NCI-H128 (cell line): ENCODE data around the gene BMP8A.
"Not testable (repeated sequence)": the region's sequence is repeated elsewhere in the genome, so short reads cannot be mapped to it uniquely, and the experiment has no call there.

ENCODE experiments used
- DNase-seq: peaks from one replicate; lab custom pipeline; 2025; ENCODE audit not compliant: unreplicated experiment; lab: John Stamatoyannopoulos, UW

The BMP8A gene, protein sequence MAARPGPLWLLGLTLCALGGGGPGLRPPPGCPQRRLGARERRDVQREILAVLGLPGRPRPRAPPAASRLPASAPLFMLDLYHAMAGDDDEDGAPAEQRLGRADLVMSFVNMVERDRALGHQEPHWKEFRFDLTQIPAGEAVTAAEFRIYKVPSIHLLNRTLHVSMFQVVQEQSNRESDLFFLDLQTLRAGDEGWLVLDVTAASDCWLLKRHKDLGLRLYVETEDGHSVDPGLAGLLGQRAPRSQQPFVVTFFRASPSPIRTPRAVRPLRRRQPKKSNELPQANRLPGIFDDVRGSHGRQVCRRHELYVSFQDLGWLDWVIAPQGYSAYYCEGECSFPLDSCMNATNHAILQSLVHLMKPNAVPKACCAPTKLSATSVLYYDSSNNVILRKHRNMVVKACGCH

DNA sequence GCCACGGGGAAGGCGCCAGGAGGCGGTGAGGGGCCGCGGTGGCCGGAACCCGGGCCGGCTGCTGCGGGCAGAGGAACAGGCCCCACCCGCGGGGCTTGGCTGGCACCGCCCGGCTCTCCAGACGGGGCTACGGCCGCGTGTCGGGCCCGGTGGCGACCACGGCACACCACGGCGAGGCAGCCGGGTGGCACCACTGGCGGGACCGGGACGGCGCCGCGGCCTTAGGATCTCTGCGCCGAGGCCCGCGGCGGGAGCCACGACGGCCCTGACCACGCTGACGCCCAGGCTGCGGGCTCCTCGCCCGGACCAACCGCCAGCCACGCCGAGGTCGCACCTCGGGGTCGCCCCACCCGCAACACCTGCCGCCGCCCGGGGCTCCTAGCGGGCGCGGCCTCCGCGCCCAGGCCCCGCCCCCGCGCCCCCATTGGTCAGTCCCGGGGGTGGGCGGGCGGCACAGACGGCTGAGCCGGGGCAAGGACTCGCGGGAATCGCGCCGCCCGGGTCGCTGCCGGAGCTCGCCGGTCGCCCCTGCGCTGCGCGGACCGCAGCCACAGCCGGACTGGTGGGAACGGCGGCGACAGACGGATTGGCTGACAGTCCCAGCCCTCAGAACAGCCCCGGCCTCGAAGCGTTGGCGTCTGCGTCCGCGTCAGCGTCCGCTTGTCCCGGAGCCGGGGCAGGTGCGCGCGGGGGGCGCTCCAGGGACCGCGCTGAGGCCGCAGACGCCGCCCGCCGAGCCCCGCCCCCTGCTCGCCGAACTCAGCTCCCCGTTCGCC lies at the start of gene BMP8A:
TSS of gene BMP8A (plus strand) at position 491 of the 776 bp plus-strand sequence. CDS start 356 bp downstream, outside the sequence.
- peak; percentile 61 for DNase-seq

- DNase-seq: no peak
Observed at GRCh38 chr1:39441797-39442196, 49.6 kb upstream of the BMP8A start.

DNA sequence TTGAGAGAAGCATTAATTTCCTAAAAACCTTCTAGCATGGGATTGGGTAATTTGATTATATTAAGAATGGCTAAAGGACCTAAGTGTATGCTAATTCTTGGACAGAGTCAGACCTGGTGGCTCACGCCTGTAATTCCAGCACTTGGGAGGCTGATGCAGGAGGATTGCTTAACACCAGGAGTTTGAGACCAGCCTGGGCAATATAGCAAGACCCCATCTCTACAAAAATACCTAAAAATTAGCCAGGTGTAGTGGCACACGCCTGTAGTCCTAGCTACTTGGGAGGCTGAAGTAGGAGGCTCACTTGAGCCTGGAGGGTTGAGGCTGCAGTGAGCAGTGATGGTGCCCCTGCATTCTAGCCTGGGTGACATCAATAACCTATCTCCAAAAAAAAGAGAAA lies 45.9 kb upstream of the BMP8A start:
- DNase-seq: no peak

DNA sequence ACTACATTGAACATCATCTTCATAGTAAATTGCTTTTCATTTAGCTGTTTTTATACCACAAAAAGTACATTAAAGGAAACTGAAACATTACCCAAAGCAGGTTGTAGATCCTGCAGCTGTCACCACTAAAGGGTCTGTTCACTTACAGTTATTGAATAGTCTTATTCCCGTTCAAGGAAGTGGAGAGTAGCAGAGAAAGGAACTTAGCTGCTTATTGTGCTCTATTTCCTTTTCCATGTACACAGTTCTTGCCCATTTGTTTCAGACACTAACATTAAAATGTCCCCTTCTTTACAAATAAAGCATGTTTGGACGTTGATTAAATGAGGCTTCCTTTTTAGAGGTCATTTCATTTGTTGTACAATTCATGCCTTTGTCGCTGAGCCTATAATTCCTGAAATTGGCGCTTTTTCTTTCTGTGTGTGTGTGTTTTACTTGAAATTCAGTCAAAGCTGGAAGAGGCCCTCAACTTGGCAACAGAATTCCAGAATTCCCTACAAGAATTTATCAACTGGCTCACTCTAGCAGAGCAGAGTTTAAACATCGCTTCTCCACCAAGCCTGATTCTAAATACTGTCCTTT lies 44.4 kb upstream of the BMP8A start:
- no peak for DNase-seq

- not testable (repeated sequence) for DNase-seq
Observed at GRCh38 chr1:39450041-39450440, 41.4 kb upstream of the BMP8A start.

DNA sequence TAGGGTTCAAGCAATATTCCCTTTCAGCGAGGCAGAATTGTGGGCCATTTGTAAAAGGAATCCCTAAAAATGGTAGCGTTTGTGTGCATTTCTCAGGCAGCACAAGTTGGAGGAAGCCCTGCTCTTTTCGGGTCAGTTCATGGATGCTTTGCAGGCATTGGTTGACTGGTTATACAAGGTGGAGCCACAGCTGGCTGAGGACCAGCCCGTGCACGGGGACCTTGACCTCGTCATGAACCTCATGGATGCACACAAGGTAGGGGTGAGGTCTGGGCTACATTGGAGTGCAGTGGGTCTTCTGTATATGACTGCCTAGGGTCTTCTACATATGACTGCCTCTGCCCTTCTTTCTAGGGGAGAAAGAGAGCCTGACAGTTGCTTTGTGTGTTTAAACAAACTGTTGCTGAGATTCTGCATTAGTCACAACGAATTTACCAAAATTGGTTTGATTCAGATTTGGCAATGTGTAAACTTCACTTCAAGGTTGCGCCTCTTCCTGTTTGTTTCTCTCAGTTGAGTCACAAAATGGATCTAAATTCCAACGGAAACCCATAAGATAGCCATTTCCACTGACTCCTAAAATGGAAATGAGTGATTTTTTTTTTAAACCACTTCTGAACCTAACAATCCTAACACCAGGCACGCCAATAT lies 40.4 kb upstream of the BMP8A start:
- no peak for DNase-seq

DNA sequence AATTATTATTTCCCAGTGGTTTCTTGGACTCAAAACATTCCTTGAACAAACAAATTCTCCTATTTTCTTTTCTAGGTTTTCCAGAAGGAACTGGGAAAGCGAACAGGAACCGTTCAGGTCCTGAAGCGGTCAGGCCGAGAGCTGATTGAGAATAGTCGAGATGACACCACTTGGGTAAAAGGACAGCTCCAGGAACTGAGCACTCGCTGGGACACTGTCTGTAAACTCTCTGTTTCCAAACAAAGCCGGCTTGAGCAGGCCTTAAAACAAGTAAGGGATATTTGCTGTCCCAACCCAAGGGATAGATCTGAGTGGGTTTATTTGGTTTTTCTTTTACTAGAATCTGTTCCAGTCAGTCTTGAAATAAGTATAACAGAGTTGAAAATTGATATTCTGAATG lies 39.4 kb upstream of the BMP8A start:
- DNase-seq: no peak

GRCh38 chr1:39452540-39452939 lies 38.9 kb upstream of the BMP8A start:
- DNase-seq: no peak

- no peak for DNase-seq
Observed at GRCh38 chr1:39453603-39454002, 37.8 kb upstream of the BMP8A start.

- no peak for DNase-seq
Observed at GRCh38 chr1:39458991-39459390, 32.4 kb upstream of the BMP8A start.

GRCh38 chr1:39462074-39462473 lies 29.4 kb upstream of the BMP8A start:
- no peak for DNase-seq

DNA sequence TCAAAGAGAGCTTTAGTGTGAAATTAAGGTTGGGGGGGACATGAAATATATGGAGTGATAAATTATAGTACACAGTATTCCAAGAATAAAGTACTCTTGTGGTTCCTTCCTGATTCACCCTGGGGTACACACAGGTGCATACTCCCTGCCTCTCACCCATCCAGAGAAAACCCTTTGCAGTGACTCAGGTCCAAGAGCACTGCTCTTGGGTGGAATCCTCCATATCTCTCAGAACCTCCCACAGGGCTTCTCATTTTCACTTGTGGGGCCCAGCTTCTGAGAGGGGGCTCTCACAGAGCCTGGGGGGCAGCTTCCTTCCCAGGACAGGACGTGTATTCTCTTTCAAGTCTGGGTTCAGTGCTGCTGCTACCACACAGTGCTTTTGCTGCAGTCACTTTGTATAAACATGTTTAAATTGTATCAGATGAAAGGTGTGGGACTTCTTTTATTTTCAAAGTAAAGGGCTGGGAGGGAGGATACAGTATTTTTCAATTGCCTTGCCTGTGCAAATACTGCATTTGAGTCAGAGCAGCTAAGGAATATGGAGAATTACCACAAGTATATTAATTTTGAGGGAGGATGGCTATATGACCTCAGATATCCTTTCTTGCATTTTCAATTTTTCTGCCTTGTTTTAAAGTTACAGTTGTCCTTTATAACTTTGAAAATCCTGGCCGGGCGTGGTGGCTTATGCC lies 24.9 kb upstream of the BMP8A start:
- no peak for DNase-seq

DNA sequence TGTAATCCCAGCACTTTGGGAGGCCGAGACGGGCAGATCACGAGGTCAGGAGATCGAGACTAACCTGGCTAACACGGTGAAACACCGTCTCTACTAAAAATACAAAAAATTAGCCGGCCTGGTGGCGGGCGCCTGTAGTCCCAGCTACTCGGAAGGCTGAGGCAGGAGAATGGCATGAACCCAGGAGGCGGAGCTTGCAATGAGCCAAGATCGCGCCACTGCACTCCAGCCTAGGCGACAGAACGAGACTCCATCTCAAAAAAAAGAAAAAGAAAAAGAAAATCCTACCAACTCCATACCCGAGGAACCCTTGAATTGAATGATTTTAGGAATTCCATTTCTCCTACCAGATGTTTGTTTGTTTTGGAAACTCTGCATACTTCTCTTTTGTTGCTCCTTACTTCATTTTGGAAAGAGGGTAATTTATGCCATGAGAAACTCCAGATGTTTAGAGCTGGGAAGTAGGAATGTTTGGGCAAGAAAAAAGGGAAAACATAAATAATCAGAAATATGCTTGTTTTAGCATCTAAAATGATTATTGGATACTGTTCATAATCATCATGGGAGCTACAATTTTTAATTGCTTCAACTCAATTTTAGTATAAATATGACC lies 24.2 kb upstream of the BMP8A start:
- not testable (repeated sequence) for DNase-seq

- no peak for DNase-seq
Observed at GRCh38 chr1:39469150-39469549, 22.3 kb upstream of the BMP8A start.

DNA sequence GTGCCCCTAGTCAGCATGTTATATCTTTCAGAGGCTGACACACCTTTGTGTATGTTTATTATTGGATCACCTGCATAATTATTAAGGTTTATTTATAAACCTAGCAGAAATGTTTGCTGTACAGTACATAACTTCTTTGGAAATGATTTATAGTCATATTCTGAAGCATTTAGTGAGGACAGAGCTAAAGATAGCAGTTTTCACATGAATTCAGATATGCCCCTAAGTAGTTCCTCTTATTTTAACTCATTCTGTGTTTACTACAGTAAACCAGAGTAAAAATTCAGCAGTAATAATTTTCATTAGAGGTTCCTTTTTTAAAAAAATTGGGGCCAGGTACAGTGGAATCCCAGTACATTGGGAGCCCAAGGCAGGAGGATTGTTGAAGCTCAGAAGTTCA lies 21.4 kb upstream of the BMP8A start:
- no peak for DNase-seq

DNA sequence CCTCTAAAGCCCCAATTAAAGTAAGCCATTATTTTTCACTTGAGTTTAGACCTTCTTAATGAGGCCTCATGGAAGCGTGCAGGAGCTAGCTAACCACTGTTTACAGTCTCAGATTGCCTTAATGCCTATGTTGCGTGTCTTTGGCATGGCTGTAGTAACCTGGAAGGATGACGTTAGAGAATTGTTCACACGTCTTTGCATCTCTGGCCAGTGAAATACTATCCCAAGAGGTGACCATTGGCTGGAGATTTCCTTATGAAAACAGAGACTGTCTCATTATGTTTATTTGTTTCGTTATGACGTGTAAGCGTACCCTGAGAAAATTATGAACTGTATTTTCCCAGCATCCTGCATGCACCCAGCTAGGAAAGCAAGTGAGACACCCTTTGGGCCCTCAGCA lies 18.6 kb upstream of the BMP8A start:
- DNase-seq: no peak

DNA sequence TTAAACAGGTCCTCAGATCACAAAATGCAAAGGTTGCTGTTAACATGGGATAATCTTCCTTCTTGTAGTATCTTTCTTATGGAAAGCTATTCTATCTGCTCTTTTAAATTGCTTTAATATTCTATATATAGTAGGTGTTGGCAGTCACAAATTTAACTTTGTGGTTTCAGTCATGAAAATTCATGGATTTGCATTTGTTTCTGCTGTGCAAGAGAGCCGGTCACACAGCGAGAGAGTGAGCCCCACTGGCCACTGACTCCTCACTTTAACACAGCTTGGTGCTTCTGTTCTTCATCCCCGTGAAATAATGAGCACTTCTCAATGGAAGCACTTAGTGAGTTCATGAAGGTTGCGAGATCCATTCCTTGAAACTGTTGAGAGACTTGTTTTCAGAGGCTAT lies 18.1 kb upstream of the BMP8A start:
- no peak for DNase-seq

DNA sequence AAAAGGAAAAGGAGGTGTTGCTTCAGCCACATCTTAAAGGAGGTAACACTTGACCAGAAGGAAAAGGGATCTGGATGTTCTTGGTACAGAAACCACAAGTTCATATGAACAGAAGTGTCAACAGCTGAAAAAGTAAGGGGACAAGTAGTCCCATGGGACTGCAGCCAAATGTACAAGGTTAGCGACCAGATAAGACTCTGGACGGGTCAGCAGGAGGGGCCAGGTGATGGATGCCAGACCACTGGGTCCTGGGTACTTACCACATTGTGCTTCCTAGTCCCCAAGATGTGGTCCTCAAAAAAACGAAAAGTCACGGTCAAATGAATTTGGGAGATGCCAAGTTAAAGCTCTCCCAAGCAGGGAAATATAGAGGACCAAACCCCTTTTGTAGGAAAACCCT lies 16.6 kb upstream of the BMP8A start:
- DNase-seq: no peak

GRCh38 chr1:39475551-39475950 lies 15.9 kb upstream of the BMP8A start:
- not testable (repeated sequence) for DNase-seq

DNA sequence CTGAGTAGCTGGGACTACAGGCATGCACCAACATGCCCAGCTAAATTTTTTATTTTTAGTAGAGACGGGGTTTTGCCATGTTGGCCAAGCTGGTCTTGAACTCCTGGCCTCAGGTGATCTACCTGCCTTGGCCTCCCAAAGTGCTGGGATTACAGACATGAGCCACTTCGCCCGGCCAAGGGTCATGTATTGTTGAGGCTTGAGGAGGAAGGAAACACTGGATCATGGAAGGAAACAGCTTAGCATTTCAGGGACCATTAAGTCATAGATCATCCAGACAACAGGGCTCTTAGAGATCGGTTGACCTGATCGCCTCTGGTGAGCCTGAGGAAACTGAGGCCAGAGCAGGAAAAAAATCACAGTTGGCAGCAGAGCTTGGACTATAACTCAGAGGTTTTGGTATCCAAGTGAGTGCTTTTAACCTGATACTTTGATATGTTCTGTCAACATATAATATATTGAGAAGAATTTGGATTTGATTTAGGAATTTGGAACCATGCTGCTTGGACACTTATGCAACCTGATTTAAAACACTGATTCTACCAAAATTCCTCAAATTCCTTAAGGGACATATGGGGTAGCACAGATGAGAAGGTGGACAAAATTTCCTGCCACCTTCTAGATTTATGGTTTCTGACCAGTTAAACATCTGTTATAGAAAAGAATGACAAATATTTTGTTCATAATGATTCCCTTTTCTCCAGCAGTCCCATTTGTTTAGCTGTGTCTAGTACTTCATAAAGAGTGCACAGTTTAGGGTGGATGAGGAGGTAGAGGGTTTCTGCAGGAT lies 13.1 kb upstream of the BMP8A start:
- no peak for DNase-seq
